ENCODE data around the gene ZBTB9.

ZBTB9 gene

DNA sequence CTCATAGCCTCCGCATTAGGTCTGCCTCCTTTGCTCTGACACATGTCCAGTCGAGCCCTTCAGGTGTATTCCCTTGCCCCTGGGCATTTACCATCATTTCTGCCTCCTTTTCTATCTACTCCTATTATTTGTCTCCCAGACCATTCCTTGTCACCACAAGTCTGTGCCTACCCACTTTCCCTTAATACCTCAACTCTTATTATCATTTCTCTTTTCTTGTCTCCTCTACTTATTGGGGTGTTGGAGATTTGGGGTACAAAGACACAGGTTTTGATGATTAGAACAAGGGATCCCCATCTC is 33.1 kb upstream of the ZBTB9 start:
- ATAC-seq (ENCODE audit: insufficient read depth, low read depth): no peak
- Histone ChIP-seq H3K9me3 (ENCODE audit: insufficient read depth, low read length, severe bottlenecking) (no peaks in the 10 kb centered on the region), H3K4me1 (ENCODE audit: insufficient read depth, low read length) (peaks cover 81% of the 10 kb centered on the region), H3K27me3 (ENCODE audit: insufficient read depth, low read length, poor library complexity) (no peaks in the 10 kb centered on the region), H3K79me2 (ENCODE audit: insufficient read depth, low read length) (peaks cover 43% of the 10 kb centered on the region), H3K4me2 (ENCODE audit: insufficient read depth, low read length) (peak overlapping the region; percentile 87), H3K27ac (ENCODE audit: low read length) (no peak overlapping the region), H2AFZ (ENCODE audit: low read depth, low read length) (no peak overlapping the region), H4K20me1 (ENCODE audit: insufficient read depth, low read length) (peaks cover 8% of the 10 kb centered on the region; the same call in 1 of the 2 replicates), H3K4me3 (ENCODE audit: low read depth in 1 of 2, low read length in 2 of 2) (peak overlapping the region in 1 of 2 experiments; percentile 84; a peak in 2 of 4 replicates), H3K36me3 (ENCODE audit: insufficient read depth, low read length) (peaks cover 12% of the 10 kb centered on the region), H3K9ac (ENCODE audit: low read depth, low read length) (no peak overlapping the region; the same call in 1 of the 2 replicates)
- no peak for DNase-seq
- TF ChIP-seq CTCF (IDR thresholded peaks at IDR 0.05; ENCODE audit: borderline replicate concordance, extremely low read depth, low read length, poor library complexity, severe bottlenecking): no peak
- no peak for TF ChIP-seq EZH2 (IDR thresholded peaks at IDR 0.05; ENCODE audit: borderline replicate concordance, low read depth, low read length, severe bottlenecking)

DNA sequence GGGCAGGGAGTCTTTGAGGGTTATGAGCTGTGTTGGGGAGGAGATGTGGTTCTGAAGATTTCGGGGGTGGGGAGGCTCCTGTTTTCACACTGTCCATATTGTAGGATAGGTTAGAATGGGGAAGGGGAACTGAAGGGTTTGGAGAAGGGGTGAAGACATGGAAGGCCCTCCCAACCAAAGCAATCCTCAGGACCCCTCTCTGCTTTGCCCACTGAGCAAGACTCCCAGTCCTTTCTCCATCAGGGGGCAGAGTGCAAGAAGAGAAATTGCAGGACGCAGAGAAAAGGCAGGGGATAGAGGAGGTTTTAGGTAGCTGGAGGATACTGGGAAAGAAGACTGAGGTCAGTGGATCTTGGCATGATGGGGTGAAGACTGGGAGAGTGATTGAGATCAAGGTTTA is 30.6 kb upstream of the ZBTB9 start:
- peaks cover 7% of the 10 kb centered on the region for H3K36me3 ChIP-seq (ENCODE audit: insufficient read depth, low read length)
- 0 out of 2 replicates have a peak overlapping the region, but pooled peaks have one; percentile 88 for H3K4me2 ChIP-seq (ENCODE audit: insufficient read depth, low read length)

GRCh38 chr6:33424855-33425667 is 29.3 kb upstream of the ZBTB9 start:
- Histone ChIP-seq H3K4me1 (ENCODE audit: insufficient read depth, low read length) (peaks cover 80% of the 10 kb centered on the region), H3K27ac (ENCODE audit: low read length) (peak overlapping the region; percentile 64), H3K79me2 (ENCODE audit: insufficient read depth, low read length) (peaks cover 37% of the 10 kb centered on the region), H4K20me1 (ENCODE audit: insufficient read depth, low read length) (peaks cover 16% of the 10 kb centered on the region), H3K36me3 (ENCODE audit: insufficient read depth, low read length) (peaks cover 7% of the 10 kb centered on the region), H3K9ac (ENCODE audit: low read depth, low read length) (peak overlapping the region; percentile 58), H2AFZ (ENCODE audit: low read depth, low read length) (peak overlapping the region; percentile 71), H3K4me3 (ENCODE audit: low read depth in 1 of 2, low read length in 2 of 2) (peak overlapping the region; percentile 28 to 67; a peak in 3 of 4 replicates), H3K9me3 (ENCODE audit: insufficient read depth, low read length, severe bottlenecking) (no peaks in the 10 kb centered on the region), H3K27me3 (ENCODE audit: insufficient read depth, low read length, poor library complexity) (no peaks in the 10 kb centered on the region), H3K4me2 (ENCODE audit: insufficient read depth, low read length) (peak overlapping the region; percentile 88)
- TF ChIP-seq CTCF (IDR thresholded peaks at IDR 0.05; ENCODE audit: borderline replicate concordance, extremely low read depth, low read length, poor library complexity, severe bottlenecking) (no peak), EZH2 (IDR thresholded peaks at IDR 0.05; ENCODE audit: borderline replicate concordance, low read depth, low read length, severe bottlenecking) (no peak)
- no peak for DNase-seq
- ATAC-seq (ENCODE audit: insufficient read depth, low read depth): no peak

More for the DNA sequence above, 30.6 kb upstream of the ZBTB9 start:
- no peak overlapping the region for H3K9ac ChIP-seq (ENCODE audit: low read depth, low read length)
- no peak overlapping the region for H3K4me3 ChIP-seq (ENCODE audit: low read depth in 1 of 2, low read length in 2 of 2)
- H3K9me3 ChIP-seq (ENCODE audit: insufficient read depth, low read length, severe bottlenecking): no peaks in the 10 kb centered on the region
- H2AFZ ChIP-seq (ENCODE audit: low read depth, low read length): no peak overlapping the region
- H3K79me2 ChIP-seq (ENCODE audit: insufficient read depth, low read length): peaks cover 33% of the 10 kb centered on the region
- no peaks in the 10 kb centered on the region for H3K27me3 ChIP-seq (ENCODE audit: insufficient read depth, low read length, poor library complexity)
- H3K4me1 ChIP-seq (ENCODE audit: insufficient read depth, low read length): peaks cover 85% of the 10 kb centered on the region
- no peak overlapping the region for H3K27ac ChIP-seq (ENCODE audit: low read length)
- DNase-seq (no peak), ATAC-seq (ENCODE audit: insufficient read depth, low read depth) (no peak)
- H4K20me1 ChIP-seq (ENCODE audit: insufficient read depth, low read length): peaks cover 8% of the 10 kb centered on the region
- TF ChIP-seq CTCF (IDR thresholded peaks at IDR 0.05; ENCODE audit: borderline replicate concordance, extremely low read depth, low read length, poor library complexity, severe bottlenecking): no peak
- TF ChIP-seq EZH2 (IDR thresholded peaks at IDR 0.05; ENCODE audit: borderline replicate concordance, low read depth, low read length, severe bottlenecking): no peak

Data from DND-41 (cell line).